GM12878 (cell line): Measurements from ENCODE around the gene INHBA. TPM values are rescaled to one million over a fixed set of nuclear protein-coding genes. Genes with fewer than 3 reads are reported as not detected.

ENCODE experiments used
- ATAC-seq: fragments of 200-7000 bp; cut with Tn5 transposase; 3 replicates; pipeline ENCODE4 v1.9.1; 2020; ENCODE audit warnings: mild to moderate bottlenecking, moderate library complexity
- BruUV-seq: library from RNA; stranded (reverse); fragments of 400-500 nt; replicated peaks from 2 replicates; lab custom pipeline; 2021; lab: Mats Ljungman, UMichigan
- CTCF ChIA-PET: fragments of 300-600 bp; sonication (Branson Sonifier 250); formaldehyde crosslinking; extraction: SDS; loops from one replicate; lab custom pipeline; 2021; ENCODE audit warnings: inconsistent platforms; lab: Yijun Ruan, JAX
- POLR2A ChIA-PET: fragments of 350-600 bp; formaldehyde crosslinking; extraction: SDS; loops from one replicate; lab custom pipeline; 2021; ENCODE audit warnings: inconsistent platforms; lab: Charles Lee
- RAD21 ChIA-PET: fragments of 300-600 bp; sonication (Branson Sonifier 250); formaldehyde crosslinking; loops from one replicate; lab custom pipeline; 2023; ENCODE audit warnings: antibody characterized with exemption; ENCODE audit not compliant: unreplicated experiment; lab: Charles Lee
- SMC1A ChIA-PET: fragments of 300-600 bp; sonication (Branson Sonifier 250); formaldehyde crosslinking; loops from one replicate; lab custom pipeline; 2023; ENCODE audit not compliant: unreplicated experiment, uncharacterized antibody; lab: Charles Lee
- DNase-seq: peaks from one replicate; pipeline ENCODE4 v3.0.0-alpha.2; 2011; ENCODE audit warnings: low read depth, low spot score
- FAIRE-seq: peaks from 3 replicates; lab custom pipeline; 2011; peaks lifted over from hg19 to GRCh38; lab: Jason Lieb, UNC
- H2AFZ ChIP-seq: 2 replicates; pipeline ENCODE4 v1.6.0; 2011; ENCODE audit warnings: low read depth, low read length, control low read depth; ENCODE audit not compliant: control insufficient read depth
- H3K27ac ChIP-seq: 2 replicates; pipeline ENCODE4 v1.5.1; 2011; ENCODE audit warnings: control low read depth; ENCODE audit not compliant: control insufficient read depth, insufficient read depth
- H3K27me3 ChIP-seq, 2 experiments: replicated peaks in 1 of 2; 2 replicates each; pipeline versions ENCODE4 v1.6.0 to v1.6.1; 2011; ENCODE audit warnings: low read length in 1 of 2; ENCODE audit not compliant: control insufficient read depth in 2 of 2, insufficient read depth in 2 of 2
- H3K36me3 ChIP-seq, 2 experiments: 2 replicates each; pipeline ENCODE4 v1.5.1; 2011; ENCODE audit warnings: low read length in 1 of 2; ENCODE audit not compliant: control insufficient read depth in 2 of 2, insufficient read depth in 2 of 2
- H3K4me1 ChIP-seq: 2 replicates; pipeline ENCODE4 v1.6.1; 2011; ENCODE audit warnings: mild to moderate bottlenecking, low read length, moderate library complexity, mixed read lengths; ENCODE audit not compliant: control insufficient read depth, insufficient read depth
- H3K4me2 ChIP-seq: 2 replicates; pipeline ENCODE4 v1.6.0; 2011; ENCODE audit warnings: control low read depth; ENCODE audit not compliant: control insufficient read depth, insufficient read depth
- H3K4me3 ChIP-seq: fragments of 200-600 bp; sonication (generic); 2 replicates; pipeline ENCODE4 v1.5.1; 2016
- H3K79me2 ChIP-seq: 2 replicates; pipeline ENCODE4 v1.6.0; 2011; ENCODE audit warnings: low read length; ENCODE audit not compliant: control insufficient read depth, insufficient read depth
- H3K9ac ChIP-seq: 2 replicates; pipeline ENCODE4 v1.8.0; 2011; ENCODE audit warnings: low read length, control low read depth, mixed read lengths; ENCODE audit not compliant: control insufficient read depth, insufficient read depth
- H3K9me3 ChIP-seq: replicated peaks from 3 replicates; pipeline ENCODE4 v1.5.1; 2011; ENCODE audit warnings: mild to moderate bottlenecking, low read length; ENCODE audit not compliant: control insufficient read depth, insufficient read depth
- H4K20me1 ChIP-seq: 2 replicates; pipeline ENCODE4 v1.6.0; 2011; ENCODE audit not compliant: control insufficient read depth, insufficient read depth
- BACH1 ChIP-seq: fragments of 450-650 bp; IDR thresholded peaks from 2 replicates; pipeline ENCODE4 v1.6.1; 2017; ENCODE audit warnings: mild to moderate bottlenecking, borderline replicate concordance
- CREM ChIP-seq: IDR thresholded peaks from 2 replicates; pipeline ENCODE4 v1.6.1; 2014; ENCODE audit warnings: antibody characterized with exemption, low read depth
- EGR1 ChIP-seq, 2 experiments: IDR thresholded peaks; 1 replicate in 1 of 2; 2 replicates in 1 of 2; pipeline ENCODE4 v1.6.1; 2011 to 2012; ENCODE audit warnings: low read depth in 2 of 2, low read length in 2 of 2, borderline replicate concordance in 1 of 2, mild to moderate bottlenecking in 1 of 2, moderate library complexity in 1 of 2
- GABPA ChIP-seq: IDR thresholded peaks from 2 replicates; pipeline ENCODE4 v1.6.1; 2014; ENCODE audit warnings: antibody characterized with exemption, low read depth, mild to moderate bottlenecking, inconsistent platforms
- HSF1 ChIP-seq: fragments of 150-350 bp; IDR thresholded peaks from 2 replicates; pipeline ENCODE4 v1.6.1; 2014; ENCODE audit warnings: mild to moderate bottlenecking, low read depth, low read length
- PBX3 ChIP-seq: IDR thresholded peaks from 2 replicates; pipeline ENCODE4 v1.6.1; 2011; ENCODE audit warnings: mild to moderate bottlenecking, low read depth, low read length, moderate library complexity; ENCODE audit not compliant: insufficient replicate concordance
- PRDM15 ChIP-seq: fragments of 450-650 bp; formaldehyde crosslinking; IDR thresholded peaks from 2 replicates; pipeline ENCODE4 v1.4.0; 2020; ENCODE audit warnings: mild to moderate bottlenecking, moderate library complexity
- RBBP5 ChIP-seq: fragments of 200-600 bp; sonication (generic); conservative IDR thresholded peaks from 2 replicates; pipeline ENCODE4 v1.6.1; 2016
- SIN3A ChIP-seq: IDR thresholded peaks from 2 replicates; pipeline ENCODE4 v1.6.1; 2012; ENCODE audit warnings: low read depth, low read length, improper control_type of control experiment
- SMAD1 ChIP-seq: fragments of 450-650 bp; IDR thresholded peaks from 2 replicates; pipeline ENCODE4 v1.6.1; 2018; ENCODE audit warnings: mild to moderate bottlenecking, low read depth; ENCODE audit not compliant: partially characterized antibody
- SMARCA5 ChIP-seq: fragments of 450-650 bp; IDR thresholded peaks from 2 replicates; pipeline ENCODE4 v1.6.1; 2017; ENCODE audit warnings: mild to moderate bottlenecking
- SPI1 ChIP-seq: IDR thresholded peaks from 2 replicates; pipeline ENCODE4 v1.6.1; 2011; ENCODE audit warnings: low read depth, mild to moderate bottlenecking, low read length, moderate library complexity, borderline replicate concordance; ENCODE audit not compliant: insufficient read depth
- SUZ12 ChIP-seq: fragments of 200-600 bp; sonication (generic); IDR thresholded peaks from one replicate; pipeline ENCODE4 v1.6.1; 2018; ENCODE audit warnings: antibody characterized with exemption, mild to moderate bottlenecking; ENCODE audit not compliant: unreplicated experiment
- TAF1 ChIP-seq: IDR thresholded peaks from 2 replicates; pipeline ENCODE4 v1.6.1; 2011; ENCODE audit warnings: mild to moderate bottlenecking, low read depth, low read length, borderline replicate concordance
- TARDBP ChIP-seq: IDR thresholded peaks from 2 replicates; pipeline ENCODE4 v1.6.1; 2016; ENCODE audit warnings: borderline replicate concordance
- ZNF384 ChIP-seq: IDR thresholded peaks from 2 replicates; pipeline ENCODE4 v1.6.1; 2012; ENCODE audit warnings: low read depth, mild to moderate bottlenecking, low read length, improper control_type of control experiment, borderline replicate concordance
- ZSCAN29 ChIP-seq: fragments of 450-650 bp; IDR thresholded peaks from 2 replicates; pipeline ENCODE4 v1.6.1; 2017; ENCODE audit warnings: mild to moderate bottlenecking, moderate library complexity
- WGBS: methylation state at CpG from one replicate; pipeline ENCODE4 v1.1.6; 2016; ENCODE audit warnings: low lambda C conversion rate; ENCODE audit not compliant: insufficient replicate concordance, insufficient coverage; ENCODE audit errors: missing lambda C conversion rate; 5-methylcytosine and 5-hydroxymethylcytosine counted together
- in situ Hi-C: fragments of 300-500 bp; cut with MboI; formaldehyde crosslinking; loops from 9 replicates; pipeline ENCODE4 v1.14.3; 2018; ENCODE audit warnings: mixed read lengths
- intact Hi-C: fragments of 100-400 bp; cut with micrococcal nuclease; formaldehyde crosslinking; loops from one replicate; pipeline ENCODE4 v1.14.2; 2022; ENCODE audit not compliant: unreplicated experiment
- polyA plus RNA-seq, 11 experiments: library from polyadenylated mRNA; depleted of rRNA in 4 of 11; unstranded in 6 of 11; stranded (reverse) in 5 of 11; fragments of >200 nt; fragmentation: Nextera tagmentation in 4 of 11; fragmentation: Illumina TruSeq in 1 of 11; extraction: Ambion mirVana in 4 of 11; extraction: Trizol in 1 of 11; gene quantifications; 1 replicate in 1 of 11; 2 replicates in 10 of 11; pipeline versions ENCODE4 v1.2.1 to v1.2.3, GENCODE V29; 2011 to 2016; ENCODE audit warnings: inconsistent platforms in 2 of 11, missing spikeins in 2 of 11, low read depth in 1 of 11
- total RNA-seq, 4 experiments: library from RNA; depleted of rRNA in 3 of 4; stranded (reverse); fragments of >200 nt in 3 of 4; fragmentation: Illumina TruSeq in 1 of 4; extraction: Trizol in 1 of 4; gene quantifications; 2 replicates each; pipeline versions ENCODE4 v1.2.1 to v1.2.3, GENCODE V29; 2013 to 2021

Gene INHBA
- total and polyA plus RNA-seq, 10 of the 15 experiments (the other 5 are each of a cell fraction or from before 2014, with no cell fraction given), result 0.04 to 0.05 (median 0.05) TPM; not detected in 6

GRCh38 chr7:41640487-41640886 is 62.4 kb downstream of the INHBA start:
- RAD21 ChIA-PET, result no interaction called here
- ATAC-seq (no peak), DNase-seq (no peak), FAIRE-seq (no peak)
- Histone ChIP-seq H3K4me2 (no peak overlapping the region), H3K36me3 (no peaks in the 10 kb centered on the region), H3K4me1 (no peaks in the 10 kb centered on the region), H4K20me1 (no peaks in the 10 kb centered on the region), H3K27ac (no peak overlapping the region), H3K9ac (no peak overlapping the region), H3K79me2 (no peaks in the 10 kb centered on the region), H3K27me3 (no peaks in the 10 kb centered on the region), H3K9me3 (no peaks in the 10 kb centered on the region), H3K4me3 (no peak overlapping the region), H2AFZ (no peak overlapping the region)
- SMC1A ChIA-PET, result no interaction called here
- POLR2A ChIA-PET, result no interaction called here
- BruUV-seq, result no TSS peak
- intact Hi-C loops, result no loop called here
- CTCF ChIA-PET, result no interaction called here
- in situ Hi-C loops, result no loop called here
- WGBS, result 38% methylated on average over 8 of the region's 8 CpGs
- no peak for TF ChIP-seq TARDBP
- no peak for TF ChIP-seq SPI1
- no peak for TF ChIP-seq SMARCA5
- no peak for TF ChIP-seq GABPA
- no peak for TF ChIP-seq ZSCAN29
- TF ChIP-seq RBBP5, result no peak
- TF ChIP-seq SIN3A, result no peak
- TF ChIP-seq PRDM15 (CRISPR knock-in tag), result no peak
- no peak for TF ChIP-seq SMAD1
- TF ChIP-seq SUZ12, result no peak
- no peak for TF ChIP-seq EGR1 (IDR thresholded peaks at IDR 0.05; ENCODE audit: borderline replicate concordance in 1 of 2, low read depth in 2 of 2, low read length in 2 of 2)
- no peak for TF ChIP-seq PBX3
- no peak for TF ChIP-seq BACH1
- TF ChIP-seq HSF1, result no peak
- no peak for TF ChIP-seq TAF1
- no peak for TF ChIP-seq ZNF384
- TF ChIP-seq CREM, result no peak
